22Rv1 (cell line): ENCODE measurements around the gene MAST3.
A peak's percentile ranks its signal among the peaks of the same experiment; 100 is the strongest.

Experiments used
- H3K27ac ChIP-seq: fragments of 450-650 bp; 2 replicates; pipeline ENCODE4 v1.5.1; 2017
- CTCF ChIP-seq: fragments of 450-650 bp; IDR thresholded peaks from 2 replicates; pipeline ENCODE4 v1.5.1; 2017; ENCODE audit warnings: mild to moderate bottlenecking
- ZFX ChIP-seq: fragments of 450-650 bp; IDR thresholded peaks from 2 replicates; pipeline ENCODE4 v1.6.1; 2017; ENCODE audit warnings: antibody characterized with exemption, borderline replicate concordance

MAST3 gene

GRCh38 chr19:18097217-18097992 is at the start of gene MAST3:
Gene MAST3, plus strand, starts transcription at chr19:18097778. Its CDS starts 15 bp downstream, at chr19:18097793.
- no peak within 1 kb of the TSS for H3K27ac ChIP-seq

GRCh38 chr19:18049385-18049784 is 48.2 kb upstream of the MAST3 start:
- no peak overlapping the region for H3K27ac ChIP-seq
- TF ChIP-seq CTCF (no peak), ZFX (no peak)

More at GRCh38 chr19:18097217-18097992, at the start of gene MAST3:
- TF ChIP-seq CTCF (no peak), ZFX (no peak)

- no peak for TF ChIP-seq CTCF
- TF ChIP-seq ZFX = no peak
- H3K27ac ChIP-seq = no peak overlapping the region
Measured at GRCh38 chr19:18051887-18052286, 45.7 kb upstream of the MAST3 start.

- H3K27ac ChIP-seq = no peak overlapping the region
- TF ChIP-seq CTCF (no peak), ZFX (no peak)
Measured at GRCh38 chr19:18053576-18054219, 43.9 kb upstream of the MAST3 start.

GRCh38 chr19:18055967-18056366 is 41.6 kb upstream of the MAST3 start:
- no peak overlapping the region for H3K27ac ChIP-seq
- no peak for TF ChIP-seq ZFX
- no peak for TF ChIP-seq CTCF

- peak overlapping the region; percentile 54 for H3K27ac ChIP-seq
- TF ChIP-seq ZFX = no peak
- no peak for TF ChIP-seq CTCF
Measured at GRCh38 chr19:18057557-18057956, 40.0 kb upstream of the MAST3 start.
